HG03439 (cell line): ENCODE measurements around the gene INSM1.

Source experiments
- ATAC-seq: cut with Tn5 transposase; IDR thresholded peaks from one replicate; pipeline ENCODE4 v1.9.1; 2021; ENCODE audit warnings: mild to moderate bottlenecking, moderate library complexity; ENCODE audit not compliant: unreplicated experiment

The INSM1 gene

DNA sequence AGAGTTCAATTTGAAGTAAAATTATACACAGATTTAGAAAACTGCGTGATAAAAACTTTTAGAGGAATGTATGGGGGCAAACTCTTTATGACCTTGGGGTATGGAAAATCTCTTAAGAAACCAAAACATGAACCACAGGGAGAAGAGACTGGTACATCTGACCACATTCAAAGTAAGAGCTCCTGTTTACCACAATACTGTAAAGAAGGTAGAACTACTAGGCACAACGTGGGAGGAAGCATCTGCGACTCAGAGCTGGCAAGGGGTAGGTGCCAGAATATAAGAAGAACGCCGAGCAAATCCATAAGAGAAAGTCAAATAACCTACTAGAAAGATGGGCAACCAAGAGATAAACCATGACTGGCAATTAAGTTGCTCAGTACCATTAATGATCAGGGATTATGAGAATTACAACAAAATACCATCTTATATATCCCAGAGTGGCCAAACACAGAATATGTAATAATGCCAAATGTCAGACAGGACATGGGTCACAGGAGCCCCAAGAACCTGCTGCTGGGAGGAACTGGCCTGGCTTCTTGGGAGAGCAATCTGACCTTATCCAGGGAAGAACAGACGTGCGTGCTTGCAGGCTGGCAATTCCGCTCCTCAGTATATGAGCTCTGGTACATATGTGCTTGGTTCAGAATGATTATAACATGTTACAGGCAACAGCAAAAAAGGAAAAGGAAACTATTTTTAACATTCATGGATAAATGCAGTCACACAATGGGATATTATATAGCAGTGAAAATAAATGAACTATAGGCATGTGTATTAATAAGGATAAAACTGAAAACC lies 50.2 kb downstream of the INSM1 start:
- ATAC-seq: no peak
